GM18873 (cell line): Measurements from ENCODE around the gene KCTD16.

ENCODE experiments used
- ATAC-seq: cut with Tn5 transposase; IDR thresholded peaks from one replicate; pipeline ENCODE4 v1.9.1; 2021; ENCODE audit warnings: mild to moderate bottlenecking, moderate library complexity, moderate number of reproducible peaks; ENCODE audit not compliant: unreplicated experiment, low FRiP score

KCTD16 gene

DNA sequence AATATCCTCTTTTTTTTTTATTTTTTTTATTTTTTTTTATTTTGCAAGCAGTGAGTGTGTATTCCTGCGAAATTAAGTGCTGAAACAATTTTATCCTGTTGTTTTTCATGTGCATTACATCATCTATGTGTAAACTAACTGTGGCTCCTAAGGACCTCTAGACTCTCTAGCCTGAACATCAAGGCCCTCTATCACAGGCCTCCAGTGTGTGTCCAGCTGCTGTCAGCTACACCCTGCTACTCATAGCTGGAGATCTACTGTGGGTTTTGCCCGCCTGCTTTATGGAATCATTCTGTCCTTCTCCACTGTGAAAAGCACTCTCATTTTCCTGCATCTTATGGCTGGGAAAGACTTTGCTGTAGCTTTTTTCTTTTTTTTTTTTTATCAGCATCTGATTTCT is 157.8 kb downstream of the KCTD16 start:
- ATAC-seq = no peak

DNA sequence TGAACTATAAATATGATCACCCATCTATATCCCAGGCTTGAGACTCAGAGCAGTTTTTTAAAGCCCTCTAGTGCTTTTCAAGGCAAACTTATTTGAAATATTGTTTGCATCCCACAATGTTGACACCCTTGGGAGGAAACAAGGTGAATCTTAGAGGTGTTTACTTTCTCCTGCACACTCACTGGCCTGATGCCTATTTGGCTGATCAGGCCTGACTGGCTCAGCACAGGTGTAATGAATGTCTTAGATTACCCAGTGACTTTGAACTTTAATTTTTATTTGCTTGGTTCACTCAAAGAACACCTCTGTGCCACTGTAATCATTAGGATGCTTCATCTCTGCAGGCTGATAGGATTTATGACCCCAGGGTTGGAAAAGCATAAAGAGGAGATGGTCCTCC is 158.3 kb downstream of the KCTD16 start:
- ATAC-seq = no peak

DNA sequence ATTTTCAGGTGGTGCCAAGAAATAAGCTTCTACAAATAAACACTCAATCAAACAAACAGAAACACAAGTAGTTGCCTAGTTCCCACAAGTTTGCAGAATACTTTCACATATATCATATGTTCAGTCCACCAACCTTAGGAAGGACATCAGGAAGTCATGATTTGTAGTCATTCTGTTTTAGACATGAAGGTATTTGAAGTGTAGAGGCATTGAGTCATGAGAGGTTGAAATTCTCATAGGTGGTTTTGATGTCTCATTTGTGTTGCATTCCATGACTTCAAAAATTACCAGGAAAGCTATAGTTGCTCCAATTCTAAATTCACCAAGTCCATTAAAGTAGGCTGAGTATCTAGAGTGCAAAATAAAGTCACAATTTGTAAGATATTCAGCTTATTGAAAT is 159.0 kb downstream of the KCTD16 start:
- ATAC-seq = no peak

DNA sequence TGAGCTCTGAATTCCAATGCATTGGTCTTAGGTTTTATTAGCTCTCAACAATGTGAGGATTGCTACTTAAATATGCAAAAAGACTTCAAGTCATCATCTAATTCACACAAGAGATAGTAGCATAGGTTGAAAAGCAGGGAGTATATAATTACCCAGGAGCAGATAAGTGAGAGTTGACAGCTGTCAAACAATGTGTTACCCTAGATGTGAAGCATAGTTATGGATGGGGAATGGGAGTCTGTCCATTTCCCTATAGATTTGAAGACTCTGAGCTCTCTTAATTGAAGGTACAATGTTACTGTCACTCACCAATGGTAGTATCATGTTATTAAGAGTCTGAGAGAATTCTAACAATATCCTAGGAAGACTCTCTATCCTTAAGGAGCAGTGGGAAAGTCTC is 160.7 kb downstream of the KCTD16 start:
- no peak for ATAC-seq

DNA sequence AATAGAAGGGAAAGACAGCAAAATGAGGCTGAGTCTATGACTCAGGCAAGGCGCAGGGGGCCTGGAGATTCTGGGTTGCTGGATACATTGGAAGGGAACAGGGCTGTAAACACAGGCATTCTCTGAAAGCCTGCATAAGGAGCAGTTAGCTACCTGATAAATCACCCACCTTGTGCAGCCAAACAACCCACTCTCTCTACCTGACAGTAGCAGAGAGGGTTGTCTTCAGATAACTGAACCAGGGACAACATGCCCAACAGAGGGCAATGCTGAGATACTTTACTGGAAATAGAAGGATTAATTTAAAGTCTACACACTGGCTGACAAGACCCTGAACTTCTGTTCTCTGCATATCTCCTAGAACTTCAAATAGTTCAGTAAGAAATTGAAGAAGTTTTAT is 161.6 kb downstream of the KCTD16 start:
- no peak for ATAC-seq

DNA sequence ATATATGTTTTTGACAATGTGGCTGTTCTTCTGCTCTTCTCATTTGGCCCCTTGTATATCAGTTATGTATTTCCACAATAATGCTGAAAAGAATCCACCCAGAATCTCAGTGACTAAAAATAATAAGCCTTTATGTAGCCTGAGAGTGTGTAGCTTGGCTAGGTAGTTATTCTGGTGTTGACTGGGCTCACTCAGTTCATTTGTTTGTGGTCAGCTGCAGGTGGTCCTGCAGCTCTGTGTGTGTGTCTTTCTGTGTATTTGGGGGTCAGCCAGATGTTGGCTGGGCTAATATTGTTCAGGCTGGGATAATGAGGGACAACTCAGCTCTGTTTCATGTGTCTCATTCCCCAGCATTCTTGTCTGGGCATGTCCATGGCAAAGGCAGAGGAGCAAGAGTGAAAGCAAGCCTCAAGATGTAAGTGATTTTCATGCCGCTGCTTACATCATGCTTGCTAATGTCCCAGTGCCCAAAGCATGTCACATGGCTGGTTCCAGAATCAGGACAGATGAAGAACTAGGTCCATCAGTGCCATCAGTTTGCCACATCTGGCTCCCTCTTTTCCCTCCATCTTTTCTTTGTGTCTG is 162.8 kb downstream of the KCTD16 start:
- no peak for ATAC-seq

DNA sequence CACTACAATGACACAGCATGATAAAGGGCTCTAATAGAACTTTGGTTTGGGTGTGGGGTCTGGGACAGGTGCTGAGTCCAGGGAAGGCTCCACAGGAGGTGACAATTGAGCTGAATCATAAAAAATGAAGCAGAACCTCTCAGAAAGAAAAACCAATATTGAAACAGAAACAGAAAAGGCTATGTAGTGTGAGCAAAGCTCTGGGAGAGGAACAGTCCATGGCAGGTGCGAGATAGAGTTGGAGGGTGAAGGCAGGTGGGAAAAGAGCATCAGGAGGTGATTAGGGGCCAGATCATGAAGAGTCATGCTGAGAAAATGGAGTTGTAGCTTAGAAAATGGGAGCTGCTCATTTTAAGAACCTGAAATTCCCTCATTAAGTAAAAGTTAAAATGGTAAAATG is 164.9 kb downstream of the KCTD16 start:
- no peak for ATAC-seq

DNA sequence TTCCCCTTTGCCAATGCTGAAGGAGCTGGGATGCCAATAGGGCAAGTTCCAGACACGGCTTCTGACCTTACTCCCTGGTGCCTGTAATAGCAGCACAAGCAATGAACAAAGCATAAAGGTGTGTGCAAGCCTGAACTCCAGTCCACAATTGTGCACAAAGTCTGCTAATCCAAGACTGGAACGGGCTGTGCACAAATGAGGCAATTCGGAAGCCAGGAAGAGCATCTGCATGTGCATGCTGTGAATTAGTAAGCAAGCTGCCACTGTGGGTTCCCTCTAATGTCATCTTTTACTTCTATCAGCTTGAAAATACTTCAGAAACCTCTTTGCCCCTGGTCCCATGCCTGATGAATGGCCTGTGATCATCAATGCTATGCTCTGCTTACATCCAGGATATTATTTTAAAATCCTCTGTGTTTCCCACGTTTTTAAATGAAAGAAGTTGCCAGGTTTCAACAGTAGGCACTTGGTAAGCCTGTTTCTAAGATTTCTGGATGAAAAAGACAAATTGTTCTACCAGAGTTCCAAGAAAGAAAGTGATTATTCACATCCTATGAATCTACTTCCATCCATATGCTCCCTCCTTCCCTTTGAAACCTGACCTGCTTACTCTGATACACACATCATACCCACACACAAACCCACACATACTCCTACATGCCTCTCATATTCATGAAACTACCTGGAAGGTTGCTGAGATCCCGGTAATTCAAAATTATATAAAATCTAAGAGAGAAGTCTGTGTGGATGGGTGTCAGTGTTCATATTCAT is 165.7 kb downstream of the KCTD16 start:
- ATAC-seq = no peak

DNA sequence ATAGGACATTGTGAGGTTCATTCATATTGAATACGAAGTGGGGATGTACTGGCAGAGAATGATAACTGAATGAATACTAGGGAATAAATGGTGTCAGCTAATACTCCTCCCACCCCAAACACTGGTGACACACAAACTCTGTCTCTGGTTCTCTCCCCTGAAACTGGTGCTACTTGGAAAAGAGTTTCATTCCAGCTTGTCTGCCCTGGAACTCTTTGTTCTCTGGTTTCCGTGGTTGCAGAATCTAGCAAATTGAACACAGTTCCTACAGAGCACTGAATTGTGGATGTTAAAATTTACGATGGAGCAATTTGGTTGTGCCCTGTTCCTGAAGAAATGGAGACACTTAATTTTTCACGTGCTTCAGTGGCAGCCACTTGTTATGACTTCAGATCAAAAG is 181.7 kb downstream of the KCTD16 start:
- ATAC-seq = no peak

DNA sequence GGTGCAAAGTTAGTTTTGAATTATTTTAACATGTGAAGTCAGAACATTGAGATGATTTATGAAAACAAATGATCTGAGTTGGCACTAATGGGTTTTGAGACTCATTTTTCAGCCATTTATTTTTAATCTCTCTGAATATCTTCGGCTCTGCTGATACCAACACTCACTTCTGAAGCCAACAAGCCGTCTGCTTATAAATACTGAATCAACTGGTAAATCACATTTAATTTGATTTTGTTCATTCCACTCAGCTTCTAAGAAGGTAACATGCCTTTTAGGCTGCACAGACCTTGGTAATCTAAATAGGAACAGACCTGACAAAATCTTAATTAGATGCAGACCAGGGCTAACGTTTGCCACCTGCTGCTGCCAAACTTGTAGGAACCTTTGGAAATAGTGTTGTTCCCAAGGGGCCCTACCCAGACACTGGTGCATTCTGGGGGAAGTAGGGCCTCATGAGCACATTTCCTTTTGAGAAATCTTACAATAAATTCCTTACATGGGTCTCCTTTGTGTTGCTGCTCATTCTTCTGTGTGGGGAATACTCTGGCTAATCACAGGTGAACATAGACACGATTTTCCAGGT is 182.2 kb downstream of the KCTD16 start:
- no peak for ATAC-seq

DNA sequence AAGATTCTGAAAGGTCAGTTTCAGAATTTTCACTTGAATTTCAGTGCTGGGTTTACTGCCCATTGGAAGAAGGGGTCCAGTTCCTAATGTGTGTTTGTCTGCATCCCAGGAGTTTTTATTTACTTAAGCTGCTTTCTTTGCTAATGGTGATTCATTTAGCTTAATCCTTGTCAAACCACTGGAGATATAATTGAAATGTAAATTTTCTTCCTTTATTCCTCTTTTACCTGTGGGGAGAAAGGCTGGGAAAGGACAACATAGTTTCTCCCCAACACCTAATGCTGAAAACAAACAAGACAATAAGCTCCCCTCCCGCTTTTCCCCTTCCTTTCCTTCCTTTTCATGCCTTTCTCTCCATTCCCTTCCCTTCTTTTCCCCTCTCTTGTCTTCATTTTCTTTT is 185.8 kb downstream of the KCTD16 start:
- no peak for ATAC-seq

DNA sequence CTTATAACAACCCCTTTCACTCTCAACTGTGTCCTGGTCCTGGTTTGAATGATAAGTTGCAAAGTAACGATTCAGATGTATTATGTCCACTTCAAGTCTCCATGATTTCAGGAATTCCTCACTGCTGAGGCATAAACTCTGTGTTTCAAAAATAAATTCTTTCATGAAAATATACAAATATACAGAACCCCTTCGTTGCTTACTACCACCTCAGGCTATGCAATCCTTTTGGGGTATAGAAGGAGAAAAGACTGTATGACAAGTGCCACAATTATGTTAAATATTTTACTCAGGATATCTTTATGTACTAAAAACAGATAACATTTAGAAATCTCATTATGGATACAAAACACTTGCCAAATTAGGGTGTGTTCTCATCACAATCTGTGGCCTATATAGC is 190.7 kb downstream of the KCTD16 start:
- no peak for ATAC-seq

DNA sequence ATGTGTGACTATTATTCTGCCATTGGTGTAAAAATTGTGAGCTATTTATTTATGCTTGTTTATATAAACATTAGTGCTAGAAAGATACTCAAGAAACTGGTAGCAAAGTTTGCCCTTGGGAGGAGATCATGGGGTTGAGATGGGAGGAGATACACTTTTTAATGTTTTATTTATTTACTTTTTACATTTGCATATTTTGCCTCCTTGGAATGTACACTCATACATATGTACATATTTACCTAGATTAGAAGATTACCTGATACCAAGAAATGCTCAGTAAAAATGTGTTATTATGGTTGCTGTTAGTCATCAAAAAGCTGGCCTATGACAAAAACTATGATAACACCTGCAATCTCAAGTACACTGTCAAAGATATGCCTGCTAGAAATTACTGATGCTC is 195.2 kb downstream of the KCTD16 start:
- no peak for ATAC-seq

DNA sequence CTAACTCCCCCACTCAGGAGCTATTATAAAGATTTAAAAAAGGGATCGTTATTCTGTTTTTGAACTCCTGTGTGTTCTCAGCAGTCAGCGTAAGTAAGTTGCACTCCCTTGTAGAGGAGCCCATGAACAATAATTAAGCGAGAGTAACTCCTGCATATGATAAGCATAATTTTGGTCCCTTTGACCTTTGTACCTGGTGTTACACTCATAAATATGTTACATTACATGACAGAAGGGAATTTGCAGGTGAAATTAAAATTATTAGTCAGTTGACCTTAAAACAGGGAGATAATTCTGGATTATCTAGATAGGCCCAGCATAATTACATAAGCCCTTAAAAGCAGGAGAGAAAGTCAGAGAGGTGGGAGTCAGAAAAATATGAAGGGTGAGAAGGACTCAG is 197.3 kb downstream of the KCTD16 start:
- ATAC-seq = no peak

DNA sequence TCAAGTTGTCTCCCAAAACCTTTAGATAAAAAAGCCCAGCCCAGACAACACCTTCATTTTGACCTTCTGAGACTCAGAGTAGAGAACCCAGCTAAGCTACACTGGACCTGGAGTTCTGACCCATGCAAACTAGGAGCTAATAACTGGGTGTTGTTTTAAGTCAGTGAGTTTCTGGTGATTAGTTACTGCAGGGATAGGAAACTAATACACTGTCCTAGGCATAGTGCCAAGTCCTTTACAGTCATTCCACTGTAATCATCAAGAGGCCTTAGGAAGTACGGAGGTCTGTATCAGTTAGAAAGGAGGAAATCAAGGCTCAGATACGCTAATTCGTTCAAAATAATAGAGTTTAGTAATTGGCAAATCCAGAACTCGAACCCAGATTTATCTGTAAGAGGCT is 197.9 kb downstream of the KCTD16 start:
- no peak for ATAC-seq

DNA sequence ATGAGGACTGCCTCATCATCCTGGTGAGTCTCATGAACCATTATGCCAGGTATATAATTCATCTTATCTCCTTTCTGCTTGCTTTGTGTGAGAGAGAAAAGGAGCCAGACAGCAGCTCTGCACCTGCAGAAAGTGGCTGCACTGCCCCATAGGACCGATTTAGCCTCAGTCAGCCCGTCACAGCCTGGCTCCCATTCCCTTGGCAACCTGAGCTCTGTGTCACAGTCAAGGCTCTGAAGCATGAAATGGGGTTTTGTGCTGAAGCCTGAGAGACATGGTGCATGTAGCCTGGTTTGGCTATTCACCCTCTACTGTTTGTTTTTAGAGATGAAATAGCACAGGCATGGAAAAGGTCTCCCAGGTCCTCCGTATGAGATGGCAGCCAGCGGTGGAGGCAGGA is 198.3 kb downstream of the KCTD16 start:
- no peak for ATAC-seq

DNA sequence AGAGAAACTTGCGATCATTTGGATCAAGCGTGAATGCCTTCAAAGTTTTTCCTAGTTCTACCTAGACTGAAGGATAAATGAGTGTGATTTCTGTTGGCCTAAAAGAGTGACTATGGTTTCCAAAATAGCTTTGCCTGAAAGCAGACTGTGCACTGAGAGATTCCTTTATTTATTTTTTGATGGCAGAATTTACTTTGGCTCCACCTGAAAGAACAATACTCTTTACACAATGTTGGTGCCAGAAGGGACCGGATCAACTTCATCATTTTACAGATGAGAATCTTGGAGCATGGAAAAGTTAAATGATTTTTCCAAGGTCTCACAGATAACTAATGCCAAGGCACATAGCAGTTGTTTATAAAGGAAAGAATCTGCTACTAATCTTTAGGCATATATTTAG is 199.6 kb downstream of the KCTD16 start:
- ATAC-seq = no peak

DNA sequence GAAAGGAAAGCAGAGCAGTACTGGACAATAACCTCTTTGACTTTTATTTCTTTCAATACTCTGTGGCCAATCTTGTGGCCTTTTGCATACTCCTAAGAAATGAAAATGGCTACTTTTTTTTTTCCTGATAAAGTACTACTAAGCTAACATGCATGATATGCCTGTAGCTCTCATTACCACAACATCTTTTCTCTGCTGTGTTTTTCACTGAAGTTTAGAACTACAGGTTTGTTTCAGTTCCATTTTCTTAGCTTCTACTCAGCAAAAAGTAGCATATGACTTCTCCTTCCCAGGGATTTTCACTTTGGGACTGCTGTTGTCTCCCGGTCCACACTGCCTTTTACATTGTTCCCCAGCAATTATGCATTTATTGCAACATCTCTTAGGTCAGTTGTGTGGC is 204.0 kb downstream of the KCTD16 start:
- ATAC-seq = no peak

DNA sequence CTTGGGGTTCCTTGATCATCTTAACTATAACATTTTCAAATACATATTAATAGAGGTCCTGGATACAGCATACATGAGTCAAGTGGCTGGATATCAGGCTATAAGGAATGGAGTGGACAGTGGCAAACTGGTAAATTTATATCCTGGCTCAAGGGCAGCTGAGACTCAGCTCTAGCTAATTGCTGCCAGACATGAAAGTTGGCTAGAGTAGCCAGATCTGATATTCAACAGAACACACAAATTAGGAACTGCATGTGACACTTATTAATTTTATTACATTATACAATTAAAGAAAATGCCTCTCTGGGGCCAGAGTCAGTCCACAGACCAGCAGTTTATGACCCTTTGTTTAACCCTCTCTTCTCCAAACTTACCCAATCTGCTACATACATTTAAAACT is 206.5 kb downstream of the KCTD16 start:
- ATAC-seq = no peak

DNA sequence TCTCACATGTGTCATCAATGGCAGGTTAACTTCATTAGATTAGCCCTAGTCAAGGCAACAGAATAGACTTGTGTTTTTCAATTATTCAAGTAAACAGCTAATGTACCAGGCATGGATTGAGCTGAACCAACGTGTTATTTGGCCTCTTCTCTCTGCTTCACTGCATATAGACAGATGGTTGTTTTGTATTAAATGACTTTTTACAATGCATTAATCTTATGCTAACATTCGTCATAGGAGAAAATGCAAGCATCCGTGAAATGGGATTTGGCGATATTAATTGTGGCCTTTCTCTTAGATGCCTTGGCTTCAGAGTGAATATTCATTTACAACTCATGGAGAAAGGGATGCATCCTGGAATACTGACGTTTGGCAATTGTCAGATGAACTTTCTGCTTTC is 208.0 kb downstream of the KCTD16 start:
- no peak for ATAC-seq

DNA sequence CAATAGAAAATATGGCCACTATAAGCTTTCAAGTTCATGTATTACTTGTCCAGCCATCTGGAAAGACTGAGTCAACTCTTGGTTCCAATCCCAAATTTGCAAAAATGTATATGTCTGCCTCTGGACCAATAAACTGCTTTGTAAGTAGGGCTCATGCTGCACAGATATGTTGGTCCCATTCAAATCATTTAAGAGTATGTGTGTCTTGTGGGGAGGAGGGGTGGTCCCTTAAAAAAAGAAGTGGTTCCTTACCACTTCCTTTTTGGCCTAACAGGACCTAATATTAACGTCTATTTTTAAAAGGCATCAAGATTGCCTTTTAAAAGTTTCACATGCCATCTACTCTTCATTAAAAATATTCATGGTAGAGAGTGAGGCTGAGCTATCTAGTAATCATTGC is 214.9 kb downstream of the KCTD16 start:
- ATAC-seq = no peak

DNA sequence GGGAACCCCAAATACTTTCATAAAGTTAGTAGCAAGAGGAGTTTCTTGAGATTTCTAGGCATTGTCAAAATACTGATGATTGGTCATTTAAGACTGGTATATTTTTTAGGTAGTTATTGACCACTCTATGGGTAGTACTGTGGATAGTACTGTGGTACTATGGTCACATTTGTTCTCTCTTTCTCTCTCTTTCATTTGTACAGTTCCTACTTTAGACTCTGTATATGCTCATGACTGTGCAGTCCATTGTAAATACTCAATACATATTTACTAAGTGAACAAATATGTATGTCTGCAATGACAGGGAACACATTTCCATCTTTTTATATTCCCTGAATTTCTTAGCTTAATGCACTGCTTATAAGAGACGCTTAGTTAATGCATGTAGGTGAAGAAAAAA is 215.6 kb downstream of the KCTD16 start:
- ATAC-seq = no peak
